Stimulated activated CD4-positive, alpha-beta T cell treated with anti-CD3 and anti-CD28 coated beads, Interleukin-2, amount 100 ng/mL, for 48 hours (primary cell): ENCODE results near the gene BRD9.
A peak's percentile ranks its signal among the peaks of the same experiment; 100 is the strongest.
"Not testable (repeated sequence)": the region's sequence is repeated elsewhere in the genome, so short reads cannot be mapped to it uniquely, and the experiment has no call there.

Experiments used
- DNase-seq, 2 donors: peaks; one replicate each; pipeline ENCODE4 v3.0.0-alpha.2; 2020

Gene BRD9

GRCh38 chr5:922436-923280, 30.1 kb upstream of the BRD9 start:
- no peak for DNase-seq

GRCh38 chr5:921456-922435, 29.1 kb upstream of the BRD9 start:
- no peak for DNase-seq

GRCh38 chr5:920321-920720, 27.7 kb upstream of the BRD9 start:
- DNase-seq = no peak

- DNase-seq = no peak
Observed at GRCh38 chr5:919356-920000, 26.9 kb upstream of the BRD9 start.

DNA sequence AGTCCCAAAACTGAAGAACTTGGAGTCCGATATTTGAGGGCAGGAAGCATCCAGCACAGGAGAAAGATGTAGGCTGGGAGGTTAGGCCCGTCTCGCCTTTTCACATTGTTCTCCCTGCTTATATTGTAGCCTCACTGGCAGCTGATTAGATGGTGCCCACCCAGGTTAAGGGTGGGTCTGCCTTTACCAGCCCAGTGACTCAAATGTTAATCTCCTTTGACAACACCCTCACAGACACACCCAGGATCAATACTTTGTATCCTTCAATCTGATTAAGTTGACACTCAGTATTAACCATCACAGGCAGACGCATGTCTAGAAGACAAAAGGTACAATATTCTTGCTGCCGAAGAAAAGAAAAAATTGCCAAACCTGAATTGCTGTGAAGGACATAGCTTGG, 26.1 kb upstream of the BRD9 start:
- not testable (repeated sequence) for DNase-seq

GRCh38 chr5:916441-917293, 24.1 kb upstream of the BRD9 start:
- no peak for DNase-seq

GRCh38 chr5:915946-916345, 23.3 kb upstream of the BRD9 start:
- DNase-seq = no peak

- not testable (repeated sequence) for DNase-seq
Observed at GRCh38 chr5:915346-915745, 22.7 kb upstream of the BRD9 start.

DNA sequence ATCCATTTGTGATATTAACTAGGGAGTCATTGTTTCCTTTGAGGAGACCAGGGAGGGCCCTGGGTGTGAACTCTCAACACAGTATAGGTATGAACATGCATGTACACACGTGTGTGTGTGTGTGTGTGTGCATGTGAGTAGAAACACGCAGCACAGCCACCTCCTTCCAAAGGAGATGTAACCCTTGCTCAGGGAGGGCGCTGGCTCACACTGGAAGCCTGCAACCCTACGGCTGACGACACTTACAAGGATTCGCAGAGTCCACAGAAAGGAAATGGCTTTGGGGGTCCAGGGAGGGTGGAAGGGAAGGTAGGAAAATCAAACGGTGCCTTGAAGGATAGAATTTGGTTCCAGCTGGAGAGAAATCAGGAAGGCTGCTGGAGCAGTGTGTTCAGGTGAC, 22.0 kb upstream of the BRD9 start:
- DNase-seq = no peak

DNA sequence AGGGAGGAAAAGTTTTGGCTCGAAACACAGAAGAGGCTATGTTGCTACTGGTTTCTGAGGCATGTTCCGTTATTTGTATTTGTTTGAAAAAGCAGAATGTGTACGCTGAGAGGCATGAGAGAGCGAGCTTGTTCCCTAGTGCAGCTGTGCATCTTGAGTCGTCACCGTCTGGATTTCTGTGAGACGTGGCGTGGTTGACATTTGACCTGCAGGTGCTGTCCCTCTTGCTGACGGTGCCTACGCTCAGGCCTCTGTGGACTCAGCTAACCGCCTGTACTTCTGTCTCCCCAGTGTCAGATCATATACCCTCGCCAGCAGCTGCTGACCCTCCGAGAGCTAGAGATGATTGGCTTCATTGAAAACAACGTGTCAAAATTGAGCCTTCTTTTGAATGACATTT, 21.6 kb upstream of the BRD9 start:
- no peak for DNase-seq

DNA sequence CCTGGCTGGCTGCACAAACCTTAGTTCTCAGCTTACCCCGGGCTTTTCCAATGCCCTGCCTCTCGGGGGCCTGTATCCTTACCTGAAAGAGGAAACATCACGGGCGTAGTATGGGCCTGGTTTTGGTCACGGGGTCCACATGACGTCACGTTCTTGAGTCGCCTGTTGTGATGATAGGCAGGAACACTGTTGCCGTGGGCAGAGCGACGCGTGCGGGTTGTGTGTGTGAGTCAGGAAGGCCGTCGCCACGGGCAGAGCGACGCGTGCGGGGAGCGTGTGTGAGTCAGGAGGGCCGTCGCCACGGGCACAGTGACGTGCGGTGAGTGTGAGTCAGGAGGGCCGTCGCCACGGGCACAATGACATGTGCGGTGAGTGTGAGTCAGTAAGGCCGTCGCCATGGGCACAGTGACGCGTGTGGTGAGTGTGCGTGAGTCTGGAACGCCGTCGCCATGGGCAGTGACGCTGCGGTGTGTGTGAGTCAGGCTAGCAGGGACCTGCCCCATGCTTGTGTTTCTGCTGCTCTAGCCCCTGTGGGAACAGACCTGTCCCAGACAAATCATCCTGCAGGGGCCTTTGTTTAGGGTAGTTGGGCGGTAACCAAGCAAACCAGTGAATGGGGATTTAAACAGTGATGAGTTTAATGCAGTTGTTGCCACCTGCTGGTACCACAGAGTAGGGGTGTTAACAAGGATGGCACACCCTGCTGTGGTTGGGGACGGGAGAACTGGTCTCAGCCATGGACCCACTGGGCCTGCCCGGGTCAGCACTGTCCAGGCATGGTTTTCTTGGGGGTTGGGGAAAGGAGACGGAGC, 19.9 kb upstream of the BRD9 start:
- peak; percentile 59 to 68 for DNase-seq

DNA sequence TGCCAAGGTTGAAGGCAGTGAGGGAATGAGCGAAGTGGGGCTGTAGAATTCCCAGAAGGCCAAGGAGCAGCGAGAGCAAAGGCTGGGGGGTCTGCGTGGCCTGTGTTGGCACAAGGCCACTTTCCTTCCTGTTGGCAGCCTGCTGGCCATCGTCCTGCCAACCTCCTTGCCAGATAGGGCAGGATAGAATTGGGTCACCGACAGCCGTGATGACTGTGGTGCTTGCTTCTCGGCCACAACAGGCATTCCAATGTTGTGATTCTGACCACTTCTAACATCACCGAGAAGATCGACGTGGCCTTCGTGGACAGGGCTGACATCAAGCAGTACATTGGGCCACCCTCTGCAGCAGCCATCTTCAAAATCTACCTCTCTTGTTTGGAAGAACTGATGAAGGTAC, 19.0 kb upstream of the BRD9 start:
- no peak for DNase-seq

GRCh38 chr5:910769-911160, 18.2 kb upstream of the BRD9 start:
- no peak for DNase-seq

- no peak for DNase-seq
Observed at GRCh38 chr5:909994-910768, 17.6 kb upstream of the BRD9 start.

GRCh38 chr5:909086-909485, 16.5 kb upstream of the BRD9 start:
- no peak for DNase-seq

GRCh38 chr5:908172-908571, 15.6 kb upstream of the BRD9 start:
- no peak for DNase-seq

DNA sequence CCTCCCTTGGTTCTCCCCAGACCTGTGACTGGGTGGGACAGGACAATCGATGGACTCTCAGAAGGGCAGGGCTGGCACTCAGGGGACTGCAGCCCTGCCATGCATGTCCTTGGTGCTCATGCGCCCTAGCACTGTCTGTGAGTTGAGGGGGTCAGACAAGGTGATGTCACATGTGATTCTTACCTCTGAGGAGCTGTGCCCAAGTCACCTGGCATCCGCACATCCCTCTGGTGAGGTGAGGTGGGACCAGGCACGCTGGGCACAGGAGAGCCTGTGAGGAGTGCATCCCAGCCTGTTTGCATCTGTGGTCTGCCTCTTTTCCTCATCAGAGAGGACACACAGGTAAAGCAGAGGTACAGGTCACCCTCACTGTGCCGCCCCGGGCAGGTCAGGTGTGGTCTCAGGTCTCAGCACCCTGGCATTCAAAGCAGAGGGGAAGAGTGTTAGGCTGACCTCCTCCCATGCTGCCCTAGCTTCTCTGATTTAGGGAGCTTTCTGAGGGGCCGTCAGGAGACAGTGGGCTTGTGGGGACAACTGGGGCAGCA, 14.8 kb upstream of the BRD9 start:
- DNase-seq = no peak

GRCh38 chr5:905139-905642, 12.6 kb upstream of the BRD9 start:
- DNase-seq = no peak

DNA sequence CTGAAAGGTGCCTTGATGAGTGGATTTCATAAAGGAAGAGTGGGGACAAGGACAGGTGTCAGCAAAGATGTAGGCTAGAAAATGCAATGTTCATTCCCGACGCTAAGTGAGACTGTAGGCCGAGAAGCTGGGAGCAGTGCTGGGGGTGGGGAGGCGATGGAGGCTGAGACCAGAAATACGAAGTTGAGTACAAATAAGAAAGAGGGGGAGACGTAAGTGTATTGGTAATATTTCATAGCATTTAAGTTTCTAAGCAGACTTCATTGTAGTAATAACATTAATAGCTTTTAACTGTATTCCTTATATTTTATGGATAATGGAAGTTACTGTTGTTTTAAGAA, 11.1 kb upstream of the BRD9 start:
- DNase-seq = no peak
